T-cell (primary cell): Measurements from ENCODE around the gene MRGPRF. TPM values are rescaled to one million over a fixed set of nuclear protein-coding genes. Genes with fewer than 3 reads are reported as not detected.

Experiments used
- ATAC-seq, 4 experiments: fragments of 200-7000 bp in 3 of 4; fragments of 150-1000 bp in 1 of 4; cut with Tn5 transposase; replicated peaks in 1 of 4; 1 replicate in 3 of 4; 2 replicates in 1 of 4; pipeline ENCODE4 v1.10.0; 2021; ENCODE audit warnings: moderate library complexity in 3 of 4, mild to moderate bottlenecking in 2 of 4, moderate number of reproducible peaks in 1 of 4
- CTCF ChIA-PET, 2 donors: fragments of 300-600 bp; sonication (Branson Sonifier 250); formaldehyde crosslinking; loops; one replicate each; lab custom pipeline; 2022; ENCODE audit warnings: antibody characterized with exemption in 2 of 2; lab: Charles Lee
- POLR2A ChIA-PET, 2 donors: fragments of 300-600 bp; sonication (Branson Sonifier 250); formaldehyde crosslinking; loops; one replicate each; lab custom pipeline; 2022; ENCODE audit warnings: antibody characterized with exemption in 2 of 2; lab: Charles Lee
- DNase-seq, 35 experiments: peaks; one replicate each; pipeline versions ENCODE4 v3.0.0 to v3.0.0-alpha.2; 2013 to 2023
- H3K27ac ChIP-seq: one replicate; pipeline ENCODE4 v1.5.1; 2013; ENCODE audit warnings: low read length
- H3K27me3 ChIP-seq, 2 experiments: replicated peaks in 1 of 2; 1 replicate in 1 of 2; 2 replicates in 1 of 2; pipeline versions ENCODE4 v1.6.1 to v1.7.0; 2013; ENCODE audit warnings: low read length in 1 of 2, mixed read lengths in 1 of 2; ENCODE audit not compliant: control insufficient read depth in 2 of 2, insufficient read depth in 2 of 2; ENCODE audit errors: extremely low read depth in 1 of 2
- H3K36me3 ChIP-seq, 2 donors: 1 replicate in 1 of 2; 2 replicates in 1 of 2; pipeline versions ENCODE4 v1.6.1 to v1.7.0; 2013; ENCODE audit warnings: low read length in 1 of 2; ENCODE audit not compliant: control insufficient read depth in 2 of 2, insufficient read depth in 1 of 2; ENCODE audit errors: extremely low read depth in 1 of 2
- H3K4me1 ChIP-seq, 2 experiments: 1 replicate in 1 of 2; 2 replicates in 1 of 2; pipeline versions ENCODE4 v1.6.1 to v1.7.0; 2013; ENCODE audit warnings: low read length in 2 of 2, mixed read lengths in 1 of 2; ENCODE audit not compliant: insufficient read depth in 2 of 2, control insufficient read depth in 1 of 2; ENCODE audit errors: extremely low read depth in 1 of 2
- H3K4me3 ChIP-seq, 2 donors: 1 replicate in 1 of 2; 2 replicates in 1 of 2; pipeline versions ENCODE4 v1.5.1 to v1.7.0; 2013; ENCODE audit warnings: mild to moderate bottlenecking in 2 of 2, low read length in 1 of 2, moderate library complexity in 1 of 2; ENCODE audit not compliant: control insufficient read depth in 1 of 2; ENCODE audit errors: extremely low read depth in 1 of 2
- H3K9me3 ChIP-seq: 2 replicates; pipeline ENCODE4 v1.7.0; 2013
- H3K27ac Mint-ChIP-seq, 2 donors: one replicate each; pipeline ENCODE4 v1.8.0; 2020 to 2021; ENCODE audit warnings: mild to moderate bottlenecking in 2 of 2, mixed read lengths in 2 of 2
- H3K27me3 Mint-ChIP-seq, 2 donors: one replicate each; pipeline ENCODE4 v1.8.0; 2021 to 2022; ENCODE audit warnings: mixed read lengths in 2 of 2
- H3K36me3 Mint-ChIP-seq: one replicate; pipeline ENCODE4 v1.8.0; 2021; ENCODE audit warnings: mixed read lengths
- H3K4me1 Mint-ChIP-seq, 3 donors: one replicate each; pipeline ENCODE4 v1.8.0; 2020 to 2022; ENCODE audit warnings: mixed read lengths in 3 of 3, mild to moderate bottlenecking in 1 of 3
- H3K4me3 Mint-ChIP-seq, 3 donors: one replicate each; pipeline ENCODE4 v1.8.0; 2020 to 2022; ENCODE audit warnings: mild to moderate bottlenecking in 3 of 3, mixed read lengths in 3 of 3, moderate library complexity in 3 of 3
- H3K9me3 Mint-ChIP-seq, 3 donors: one replicate each; pipeline ENCODE4 v1.8.0; 2020 to 2022; ENCODE audit warnings: mixed read lengths in 3 of 3
- WGBS: methylation state at CpG from one replicate; pipeline ENCODE4 v1.1.5; 2013; ENCODE audit warnings: missing lambda C conversion rate; ENCODE audit not compliant: insufficient coverage; 5-methylcytosine and 5-hydroxymethylcytosine counted together
- total RNA-seq, 35 experiments: library from RNA in 6 of 35; stranded (reverse) in 6 of 35; fragments of 120-200 nt in 1 of 35; gene quantifications; one replicate each; pipeline versions ENCODE4 v1.2.1 to v1.2.4 and lab custom pipeline; 2013 to 2026

MRGPRF gene
- total RNA-seq, 5 donors from 2014 or later (not counting 1 experiment from before 2014, with no cell fraction given) = not detected

- Mint-ChIP-seq H3K36me3 (peaks cover 13% of the 10 kb centered on the region), H3K9me3 (peaks cover 4 to 23% (median 11%) of the 10 kb centered on the region in 3 donors), H3K27me3 (peaks cover 10 to 17% of the 10 kb centered on the region in 2 donors), H3K4me3 (no peak overlapping the region), H3K4me1 (no peaks in the 10 kb centered on the region), H3K27ac (no peak overlapping the region)
- no peak overlapping the region for H3K4me3 ChIP-seq
- no peak for DNase-seq
- no peak for ATAC-seq
- no peaks in the 10 kb centered on the region for H3K36me3 ChIP-seq
- POLR2A ChIA-PET = no interaction called here
- no CpG with 5 or more reads among the region's 2 CpGs for WGBS
- H3K4me1 ChIP-seq = no peaks in the 10 kb centered on the region
- H3K9me3 ChIP-seq = no peaks in the 10 kb centered on the region
- H3K27me3 ChIP-seq = peaks cover 0 to 25% of the 10 kb centered on the region in 2 experiments
- CTCF ChIA-PET = no interaction called here
- no peak overlapping the region for H3K27ac ChIP-seq
These were observed 30.9 kb downstream of the MRGPRF start for GRCh38 chr11:68982134-68982533.

DNA sequence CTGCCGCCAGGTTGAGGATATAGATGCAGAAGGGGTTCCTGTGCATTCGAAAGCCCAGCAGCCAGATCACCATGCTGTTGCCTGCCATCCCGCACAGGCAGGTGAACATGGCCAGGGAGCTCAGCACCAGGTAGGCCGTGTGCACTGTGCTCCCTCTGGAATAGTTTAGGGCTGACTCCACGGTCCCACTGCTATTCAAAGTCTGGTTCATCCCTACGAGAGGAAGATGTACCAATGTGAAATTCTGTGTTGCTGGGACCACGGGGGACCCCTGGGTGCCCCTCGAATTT is 32.3 kb downstream of the MRGPRF start, which contains the start of gene MRGPRD:
Gene MRGPRD, minus strand, starts transcription at position 211 of the 290 bp plus-strand sequence. Its CDS starts 0 bp downstream, at position 211.
- no peaks in the 10 kb centered on the region for H3K4me1 Mint-ChIP-seq
- no peak within 1 kb of the TSS for H3K27ac Mint-ChIP-seq
- WGBS = 77% methylated on average over 8 of the region's 8 CpGs

DNA sequence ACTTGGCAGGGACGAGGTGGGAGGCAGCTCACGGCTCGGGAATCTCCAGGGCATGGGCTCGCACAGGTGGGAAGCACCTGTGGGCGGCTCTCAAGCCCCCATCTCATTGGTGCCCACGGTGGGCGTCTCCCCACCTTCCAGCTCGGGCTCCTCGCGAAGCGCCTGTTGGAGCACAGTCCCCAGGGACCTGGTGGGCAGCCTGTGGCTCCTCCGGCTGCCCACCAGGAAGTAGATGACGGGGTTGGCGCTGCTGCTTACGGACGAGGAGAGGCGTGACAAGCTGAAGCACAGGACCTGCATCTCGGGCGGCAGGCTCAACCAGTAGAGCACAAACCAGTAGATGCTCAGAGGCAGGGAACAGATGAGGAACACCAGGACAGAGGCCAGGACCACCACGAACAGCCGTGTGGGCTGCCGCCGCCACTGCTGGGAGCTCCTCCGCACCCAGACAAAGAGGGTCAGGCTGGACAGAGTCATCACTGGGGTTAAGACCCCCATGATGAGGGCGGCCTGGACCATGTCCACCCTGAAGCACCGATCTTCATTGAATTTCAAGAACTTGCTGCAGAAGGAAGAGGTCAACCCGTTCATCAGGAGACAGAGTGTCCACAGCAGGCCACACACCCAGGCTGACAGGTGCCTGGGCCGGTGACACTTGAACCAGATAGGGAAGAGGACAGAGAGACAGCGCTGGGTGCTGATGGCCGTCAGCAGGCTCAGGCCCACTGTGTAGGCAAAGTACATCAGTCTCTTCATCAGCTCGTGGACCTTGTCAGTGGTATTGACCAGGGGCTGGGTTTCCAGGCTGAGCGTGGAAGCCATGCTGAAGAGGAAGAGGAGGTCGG is 32.9 kb downstream of the MRGPRF start:
- Mint-ChIP-seq H3K27me3 (peaks cover 1 to 10% of the 10 kb centered on the region in 2 donors), H3K27ac (no peak overlapping the region), H3K9me3 (peaks cover 0 to 13% (median 2%) of the 10 kb centered on the region in 3 donors), H3K4me3 (no peak overlapping the region), H3K4me1 (no peaks in the 10 kb centered on the region), H3K36me3 (peaks cover 3% of the 10 kb centered on the region)
- Histone ChIP-seq H3K9me3 (no peaks in the 10 kb centered on the region), H3K27me3 (peaks cover 0 to 23% of the 10 kb centered on the region in 2 experiments), H3K4me3 (no peak overlapping the region), H3K27ac (no peak overlapping the region), H3K4me1 (no peaks in the 10 kb centered on the region), H3K36me3 (no peaks in the 10 kb centered on the region)
- 85% methylated on average over 33 of the region's 33 CpGs for WGBS
- CTCF ChIA-PET = no interaction called here
- POLR2A ChIA-PET = no interaction called here
- DNase-seq (peak in 1 of 35 experiments; percentile 17), ATAC-seq (no peak)

More for the DNA sequence above, 32.3 kb downstream of the MRGPRF start, which contains the start of gene MRGPRD:
- no peak within 1 kb of the TSS for H3K27ac ChIP-seq
- H3K4me1 ChIP-seq = no peaks in the 10 kb centered on the region
- no peaks in the 10 kb centered on the region for H3K9me3 ChIP-seq
- ATAC-seq (no peak), DNase-seq (peak in 1 of 35 experiments; percentile 13)
- H3K27me3 ChIP-seq = peaks cover 0 to 24% of the 10 kb centered on the region in 2 experiments
- no peak within 1 kb of the TSS for H3K4me3 ChIP-seq
- no peaks in the 10 kb centered on the region for H3K36me3 ChIP-seq
- ChIA-PET CTCF (no interaction called here), POLR2A (no interaction called here)
- Mint-ChIP-seq H3K9me3 (peaks cover 0 to 13% (median 2%) of the 10 kb centered on the region in 3 donors), H3K27me3 (peaks cover 3 to 10% of the 10 kb centered on the region in 2 donors), H3K4me3 (no peak within 1 kb of the TSS), H3K36me3 (peaks cover 3% of the 10 kb centered on the region)

DNA sequence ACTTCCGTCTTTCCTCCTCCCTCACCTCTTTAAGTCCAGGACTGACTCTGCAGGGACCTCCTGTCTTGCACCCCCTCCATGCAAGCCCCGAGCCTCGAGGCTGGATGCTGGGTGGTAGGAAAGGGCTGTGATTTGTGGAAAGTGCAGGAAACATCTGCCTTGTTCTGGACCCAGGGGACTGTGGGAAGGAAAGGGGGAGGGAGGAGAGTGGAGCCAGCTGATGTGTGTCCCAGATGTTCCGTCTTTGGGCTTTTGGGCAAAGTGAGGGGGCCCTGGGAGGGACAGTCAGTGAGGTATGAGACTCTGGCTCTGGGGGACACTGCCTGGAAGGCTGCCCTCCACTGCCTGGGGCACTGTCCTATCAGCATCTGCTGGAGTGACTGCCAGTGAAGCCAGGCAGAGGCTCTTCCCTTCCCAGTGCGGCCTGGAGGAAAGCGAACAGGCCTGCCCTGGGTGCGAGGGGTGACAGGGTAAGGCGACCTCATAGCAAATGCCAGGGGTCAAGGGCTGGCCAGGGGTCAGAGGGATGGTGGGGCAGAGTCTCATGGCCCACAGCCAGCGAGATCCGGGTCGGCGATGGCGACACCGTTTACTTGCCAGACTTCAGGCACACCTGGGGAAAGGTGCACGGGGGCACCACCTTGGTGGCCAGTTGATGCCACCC is 34.0 kb downstream of the MRGPRF start:
- H3K27ac Mint-ChIP-seq = no peak overlapping the region
- no peaks in the 10 kb centered on the region for H3K4me1 ChIP-seq
- peaks cover 0 to 13% (median 2%) of the 10 kb centered on the region in 3 donors for H3K9me3 Mint-ChIP-seq
- WGBS = 74% methylated on average over 12 of the region's 15 CpGs
- peaks cover 0 to 7% of the 10 kb centered on the region in 2 donors for H3K27me3 Mint-ChIP-seq
- ChIA-PET POLR2A (no interaction called here), CTCF (no interaction called here)
- H3K27ac ChIP-seq = no peak overlapping the region
- no peak overlapping the region for H3K4me3 Mint-ChIP-seq
- H3K36me3 ChIP-seq = no peaks in the 10 kb centered on the region
- H3K36me3 Mint-ChIP-seq = peaks cover 6% of the 10 kb centered on the region
- H3K4me1 Mint-ChIP-seq = peaks cover 0 to 2% (median 0%) of the 10 kb centered on the region in 3 donors
- H3K27me3 ChIP-seq = peaks cover 0 to 23% of the 10 kb centered on the region in 2 experiments
- no peak overlapping the region for H3K4me3 ChIP-seq
- H3K9me3 ChIP-seq = no peaks in the 10 kb centered on the region
- ATAC-seq (no peak), DNase-seq (peak in 1 of 35 experiments; percentile 14)

- WGBS = 68% methylated on average over 4 of the region's 5 CpGs
- H3K27ac ChIP-seq = no peak overlapping the region
- H3K36me3 Mint-ChIP-seq = peaks cover 6% of the 10 kb centered on the region
- ATAC-seq (no peak), DNase-seq (no peak)
- no peaks in the 10 kb centered on the region for H3K36me3 ChIP-seq
- H3K27me3 Mint-ChIP-seq = peaks cover 0 to 6% of the 10 kb centered on the region in 2 donors
- H3K4me1 ChIP-seq = no peaks in the 10 kb centered on the region
- H3K4me3 Mint-ChIP-seq = no peak overlapping the region
- no peaks in the 10 kb centered on the region for H3K9me3 ChIP-seq
- peaks cover 0 to 13% (median 2%) of the 10 kb centered on the region in 3 donors for H3K9me3 Mint-ChIP-seq
- H3K27ac Mint-ChIP-seq = no peak overlapping the region
- H3K4me1 Mint-ChIP-seq = peaks cover 0 to 2% (median 0%) of the 10 kb centered on the region in 3 donors
- CTCF ChIA-PET = no interaction called here
- no peak overlapping the region for H3K4me3 ChIP-seq
- H3K27me3 ChIP-seq = peaks cover 0 to 23% of the 10 kb centered on the region in 2 experiments
- POLR2A ChIA-PET = no interaction called here
These were observed 34.5 kb downstream of the MRGPRF start for GRCh38 chr11:68978626-68978930.

DNA sequence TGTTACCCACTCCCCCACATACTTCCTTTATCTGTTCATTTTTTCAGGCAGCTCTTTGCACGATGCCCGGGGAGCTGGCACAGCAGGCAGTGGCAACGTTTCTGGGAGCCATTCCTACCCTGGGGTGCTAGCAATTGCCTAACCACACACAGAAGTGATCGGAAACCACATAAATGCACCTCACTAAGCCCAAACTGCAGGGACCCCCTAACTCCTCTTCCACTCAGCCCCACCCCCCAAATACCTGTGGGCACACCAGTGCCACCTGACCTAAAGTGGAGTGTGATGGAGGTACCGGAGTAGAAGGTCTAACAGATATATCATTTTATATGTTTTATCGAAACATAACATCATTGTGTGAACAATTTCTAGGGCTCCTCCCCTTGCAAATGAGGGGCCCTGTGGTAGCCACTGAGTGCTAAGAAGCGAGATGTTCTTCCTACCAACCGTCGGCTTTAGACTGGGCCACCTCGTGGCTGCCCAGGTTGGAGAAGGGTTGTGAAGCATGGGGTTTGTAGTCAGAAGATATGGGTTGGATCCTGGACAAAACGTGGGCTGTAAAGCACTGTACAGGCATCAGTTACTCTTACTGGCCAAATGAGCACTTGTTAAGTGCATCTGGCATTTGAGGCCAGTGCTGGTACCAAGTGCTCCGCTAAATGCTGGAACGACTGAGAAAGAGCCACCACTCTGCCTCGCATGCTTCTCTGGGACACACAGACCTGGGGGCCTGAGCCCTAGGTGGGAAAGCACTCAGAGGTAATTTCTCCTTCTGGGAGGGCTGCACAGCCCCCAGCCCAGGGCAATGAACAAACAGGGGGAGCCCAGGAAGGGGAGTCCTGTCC is 35.0 kb downstream of the MRGPRF start:
- Mint-ChIP-seq H3K36me3 (peaks cover 6% of the 10 kb centered on the region), H3K9me3 (peaks cover 0 to 13% (median 2%) of the 10 kb centered on the region in 3 donors), H3K4me3 (no peak overlapping the region), H3K4me1 (peaks cover 0 to 2% (median 0%) of the 10 kb centered on the region in 3 donors), H3K27ac (no peak overlapping the region), H3K27me3 (peaks cover 0 to 6% of the 10 kb centered on the region in 2 donors)
- no peaks in the 10 kb centered on the region for H3K4me1 ChIP-seq
- POLR2A ChIA-PET = no interaction called here
- no peak overlapping the region for H3K4me3 ChIP-seq
- CTCF ChIA-PET = no interaction called here
- ATAC-seq = no peak
- 64% methylated on average over 7 of the region's 14 CpGs for WGBS
- no peaks in the 10 kb centered on the region for H3K36me3 ChIP-seq
- H3K9me3 ChIP-seq = no peaks in the 10 kb centered on the region
- peak in 1 of 35 experiments; percentile 21 for DNase-seq
- H3K27me3 ChIP-seq = peaks cover 0 to 23% of the 10 kb centered on the region in 2 experiments
- H3K27ac ChIP-seq = no peak overlapping the region
